C4-2B (cell line): Measurements from ENCODE around the gene STAP2.

Source experiments
- ZFX ChIP-seq: fragments of 450-650 bp; IDR thresholded peaks from 2 replicates; pipeline ENCODE4 v1.6.1; 2017
- TF ChIP-seq, protein P1 (sequence below): fragments of 450-650 bp; conservative IDR thresholded peaks from 2 replicates; pipeline ENCODE4 v1.5.1; 2017; ENCODE audit warnings: mild to moderate bottlenecking

DNA sequence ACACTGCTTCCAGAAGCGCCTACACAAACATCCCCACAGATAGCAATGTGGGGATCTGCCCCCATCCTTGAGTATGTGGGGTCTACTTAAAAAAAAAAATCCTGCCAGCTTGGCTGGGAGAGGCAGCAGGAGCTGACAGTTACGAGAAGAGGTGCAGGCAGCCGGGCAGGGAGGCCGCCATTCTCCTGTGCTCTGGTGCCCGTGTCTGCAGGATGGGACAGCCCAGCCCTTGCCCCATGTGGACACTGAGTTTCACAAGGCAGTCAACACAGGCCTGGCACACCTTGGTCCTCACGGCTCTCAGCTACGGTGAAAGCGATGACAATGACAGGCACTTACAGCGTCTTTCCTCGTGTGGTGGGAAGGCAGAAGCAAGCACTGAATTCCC is 28.7 kb upstream of the STAP2 start:
- TF ChIP-seq, protein P1, sequence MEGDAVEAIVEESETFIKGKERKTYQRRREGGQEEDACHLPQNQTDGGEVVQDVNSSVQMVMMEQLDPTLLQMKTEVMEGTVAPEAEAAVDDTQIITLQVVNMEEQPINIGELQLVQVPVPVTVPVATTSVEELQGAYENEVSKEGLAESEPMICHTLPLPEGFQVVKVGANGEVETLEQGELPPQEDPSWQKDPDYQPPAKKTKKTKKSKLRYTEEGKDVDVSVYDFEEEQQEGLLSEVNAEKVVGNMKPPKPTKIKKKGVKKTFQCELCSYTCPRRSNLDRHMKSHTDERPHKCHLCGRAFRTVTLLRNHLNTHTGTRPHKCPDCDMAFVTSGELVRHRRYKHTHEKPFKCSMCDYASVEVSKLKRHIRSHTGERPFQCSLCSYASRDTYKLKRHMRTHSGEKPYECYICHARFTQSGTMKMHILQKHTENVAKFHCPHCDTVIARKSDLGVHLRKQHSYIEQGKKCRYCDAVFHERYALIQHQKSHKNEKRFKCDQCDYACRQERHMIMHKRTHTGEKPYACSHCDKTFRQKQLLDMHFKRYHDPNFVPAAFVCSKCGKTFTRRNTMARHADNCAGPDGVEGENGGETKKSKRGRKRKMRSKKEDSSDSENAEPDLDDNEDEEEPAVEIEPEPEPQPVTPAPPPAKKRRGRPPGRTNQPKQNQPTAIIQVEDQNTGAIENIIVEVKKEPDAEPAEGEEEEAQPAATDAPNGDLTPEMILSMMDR: no peak
- TF ChIP-seq ZFX: no peak
